Gastrocnemius medialis (tissue), 4 donors: ENCODE measurements around the gene PLEKHG1. TPM values are rescaled to one million over a fixed set of nuclear protein-coding genes. Genes with fewer than 3 reads are reported as not detected.

ENCODE experiments used
- ATAC-seq, 2 donors: fragments of 150-250 bp; one replicate each; pipeline ENCODE4 v1.9.1; 2016
- DNase-seq, 2 donors: peaks; one replicate each; pipeline ENCODE4 v3.0.0-alpha.2; 2019
- H3K27ac ChIP-seq, 4 donors: fragments of 200-600 bp; sonication (generic); 1 replicate in 1 of 4; 2 replicates in 3 of 4; pipeline ENCODE4 v1.5.1; 2016 to 2018; ENCODE audit warnings: mild to moderate bottlenecking in 2 of 4, moderate library complexity in 1 of 4
- H3K27me3 ChIP-seq, 3 donors: fragments of 200-600 bp; sonication (generic) in 2 of 3; 1 replicate in 1 of 3; 2 replicates in 2 of 3; pipeline versions ENCODE4 v1.5.1 to v1.6.0; 2016 to 2019; ENCODE audit warnings: mild to moderate bottlenecking in 1 of 3, moderate library complexity in 1 of 3
- H3K36me3 ChIP-seq, 2 donors: fragments of 200-600 bp; sonication (generic) in 1 of 2; one replicate each; pipeline ENCODE4 v1.5.1; 2017 to 2018
- H3K4me1 ChIP-seq, 2 donors: fragments of 200-600 bp; sonication (generic) in 1 of 2; one replicate each; pipeline ENCODE4 v1.5.1; 2016 to 2017; ENCODE audit warnings: mild to moderate bottlenecking in 2 of 2
- H3K4me3 ChIP-seq, 4 donors: fragments of 200-600 bp; sonication (generic) in 3 of 4; 1 replicate in 1 of 4; 2 replicates in 3 of 4; pipeline ENCODE4 v1.5.1; 2016 to 2019; ENCODE audit warnings: mild to moderate bottlenecking in 2 of 4
- H3K9me3 ChIP-seq, 3 donors: fragments of 200-600 bp; sonication (generic) in 2 of 3; 1 replicate in 1 of 3; 2 replicates in 2 of 3; pipeline ENCODE4 v1.5.1; 2016 to 2019
- POLR2A ChIP-seq, 2 donors: fragments of 450-650 bp; IDR thresholded peaks; one replicate each; pipeline ENCODE4 v1.6.1; 2017; ENCODE audit warnings: antibody characterized with exemption in 2 of 2, mild to moderate bottlenecking in 2 of 2, moderate library complexity in 2 of 2
- in situ Hi-C, 4 donors: fragments of 200-750 bp; cut with MboI; loops; one replicate each; pipeline versions ENCODE4 v1.15.0 to v1.8.0; 2017; ENCODE audit warnings: low sequenced_read_pairs in 4 of 4
- intact Hi-C: fragments of 100-400 bp; cut with DNase I; formaldehyde crosslinking; loops from one replicate; pipeline ENCODE4 v1.15.1; 2023; ENCODE audit warnings: low total_unique reads
- total RNA-seq, 4 donors: library from RNA; depleted of rRNA; stranded (reverse); fragments of >200 nt; gene quantifications; one replicate each; pipeline versions ENCODE4 v1.1.0 to v1.2.3, GENCODE V29; 2016
- TF ChIP-seq, protein P1 (sequence below), 5 experiments: fragments of 450-650 bp in 3 of 5; fragments of 200-600 bp in 2 of 5; sonication (generic) in 2 of 5; IDR thresholded peaks in 4 of 5; conservative IDR thresholded peaks in 1 of 5; 1 replicate in 4 of 5; 2 replicates in 1 of 5; pipeline ENCODE4 v1.5.1; 2016 to 2019; ENCODE audit warnings: antibody characterized with exemption in 5 of 5, mild to moderate bottlenecking in 3 of 5, moderate library complexity in 3 of 5

Gene PLEKHG1
- total RNA-seq, 4 donors from 2014 or later: 2.3 to 7.7 (median 4.4) TPM

DNA sequence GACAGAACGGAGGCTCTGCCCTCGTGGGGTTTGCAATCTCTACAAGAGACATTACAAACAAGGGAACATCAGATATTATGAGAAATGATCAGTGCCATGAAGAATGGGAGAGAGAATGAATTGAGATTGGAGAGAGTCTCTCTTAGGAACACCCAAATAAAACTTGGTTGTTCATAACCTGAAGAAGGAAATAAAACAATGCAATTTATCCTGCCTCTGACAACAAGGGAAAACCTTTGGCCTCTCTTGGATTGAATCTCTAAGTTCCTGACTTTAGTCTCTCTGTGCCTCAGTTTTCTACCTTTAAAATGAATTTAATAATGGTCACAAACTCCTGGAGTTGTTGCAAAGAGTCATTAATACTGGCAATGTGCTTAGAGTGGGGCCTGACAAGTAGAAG is 21.1 kb downstream of the PLEKHG1 start:
- no peak for DNase-seq
- Histone ChIP-seq H3K27me3 (no peaks in the 10 kb centered on the region), H3K9me3 (no peaks in the 10 kb centered on the region), H3K4me3 (no peak overlapping the region), H3K4me1 (peaks cover 0 to 3% of the 10 kb centered on the region in 2 donors), H3K36me3 (no peaks in the 10 kb centered on the region), H3K27ac (no peak overlapping the region)
- in situ Hi-C loops (no loop called here), intact Hi-C loops (no loop called here)
- TF ChIP-seq POLR2A (IDR thresholded peaks at IDR 0.05): no peak
- TF ChIP-seq, protein P1, sequence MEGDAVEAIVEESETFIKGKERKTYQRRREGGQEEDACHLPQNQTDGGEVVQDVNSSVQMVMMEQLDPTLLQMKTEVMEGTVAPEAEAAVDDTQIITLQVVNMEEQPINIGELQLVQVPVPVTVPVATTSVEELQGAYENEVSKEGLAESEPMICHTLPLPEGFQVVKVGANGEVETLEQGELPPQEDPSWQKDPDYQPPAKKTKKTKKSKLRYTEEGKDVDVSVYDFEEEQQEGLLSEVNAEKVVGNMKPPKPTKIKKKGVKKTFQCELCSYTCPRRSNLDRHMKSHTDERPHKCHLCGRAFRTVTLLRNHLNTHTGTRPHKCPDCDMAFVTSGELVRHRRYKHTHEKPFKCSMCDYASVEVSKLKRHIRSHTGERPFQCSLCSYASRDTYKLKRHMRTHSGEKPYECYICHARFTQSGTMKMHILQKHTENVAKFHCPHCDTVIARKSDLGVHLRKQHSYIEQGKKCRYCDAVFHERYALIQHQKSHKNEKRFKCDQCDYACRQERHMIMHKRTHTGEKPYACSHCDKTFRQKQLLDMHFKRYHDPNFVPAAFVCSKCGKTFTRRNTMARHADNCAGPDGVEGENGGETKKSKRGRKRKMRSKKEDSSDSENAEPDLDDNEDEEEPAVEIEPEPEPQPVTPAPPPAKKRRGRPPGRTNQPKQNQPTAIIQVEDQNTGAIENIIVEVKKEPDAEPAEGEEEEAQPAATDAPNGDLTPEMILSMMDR (IDR thresholded peaks at IDR 0.05 in 4 of 5, conservative IDR thresholded peaks at IDR 0.05 in 1 of 5): no peak
- no peak for ATAC-seq

DNA sequence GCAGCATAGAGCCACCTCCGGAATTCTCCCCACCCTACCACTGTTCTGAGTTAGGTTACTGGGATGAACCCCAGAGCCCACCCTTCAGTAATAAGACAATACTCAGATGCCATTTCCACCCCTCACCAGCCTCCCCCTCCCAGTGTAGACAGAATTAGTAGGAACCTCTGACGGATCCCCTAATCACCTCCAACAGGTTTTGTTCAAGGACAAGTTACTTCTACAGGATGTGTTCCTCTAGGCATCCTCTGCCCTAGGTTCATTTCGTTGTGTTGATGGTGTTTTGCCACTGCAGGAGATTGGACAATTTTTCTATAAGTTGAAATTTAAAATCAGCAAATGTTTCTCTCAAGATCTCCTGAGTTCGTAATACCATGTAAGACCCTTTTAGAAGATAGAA is 22.8 kb downstream of the PLEKHG1 start:
- DNase-seq: no peak
- H3K4me1 ChIP-seq: peaks cover 0 to 2% of the 10 kb centered on the region in 2 donors
- H3K27ac ChIP-seq: peak overlapping the region in 3 of 4 donors; percentile 5 to 43 (median 20)
- no peak for TF ChIP-seq POLR2A (IDR thresholded peaks at IDR 0.05)
- TF ChIP-seq, protein P1 (IDR thresholded peaks at IDR 0.05 in 4 of 5, conservative IDR thresholded peaks at IDR 0.05 in 1 of 5): no peak
- H3K9me3 ChIP-seq: no peaks in the 10 kb centered on the region
- no peaks in the 10 kb centered on the region for H3K27me3 ChIP-seq
- intact Hi-C loops: no loop called here
- H3K36me3 ChIP-seq: no peaks in the 10 kb centered on the region
- ATAC-seq: no peak
- in situ Hi-C loops: no loop called here
- no peak overlapping the region for H3K4me3 ChIP-seq

DNA sequence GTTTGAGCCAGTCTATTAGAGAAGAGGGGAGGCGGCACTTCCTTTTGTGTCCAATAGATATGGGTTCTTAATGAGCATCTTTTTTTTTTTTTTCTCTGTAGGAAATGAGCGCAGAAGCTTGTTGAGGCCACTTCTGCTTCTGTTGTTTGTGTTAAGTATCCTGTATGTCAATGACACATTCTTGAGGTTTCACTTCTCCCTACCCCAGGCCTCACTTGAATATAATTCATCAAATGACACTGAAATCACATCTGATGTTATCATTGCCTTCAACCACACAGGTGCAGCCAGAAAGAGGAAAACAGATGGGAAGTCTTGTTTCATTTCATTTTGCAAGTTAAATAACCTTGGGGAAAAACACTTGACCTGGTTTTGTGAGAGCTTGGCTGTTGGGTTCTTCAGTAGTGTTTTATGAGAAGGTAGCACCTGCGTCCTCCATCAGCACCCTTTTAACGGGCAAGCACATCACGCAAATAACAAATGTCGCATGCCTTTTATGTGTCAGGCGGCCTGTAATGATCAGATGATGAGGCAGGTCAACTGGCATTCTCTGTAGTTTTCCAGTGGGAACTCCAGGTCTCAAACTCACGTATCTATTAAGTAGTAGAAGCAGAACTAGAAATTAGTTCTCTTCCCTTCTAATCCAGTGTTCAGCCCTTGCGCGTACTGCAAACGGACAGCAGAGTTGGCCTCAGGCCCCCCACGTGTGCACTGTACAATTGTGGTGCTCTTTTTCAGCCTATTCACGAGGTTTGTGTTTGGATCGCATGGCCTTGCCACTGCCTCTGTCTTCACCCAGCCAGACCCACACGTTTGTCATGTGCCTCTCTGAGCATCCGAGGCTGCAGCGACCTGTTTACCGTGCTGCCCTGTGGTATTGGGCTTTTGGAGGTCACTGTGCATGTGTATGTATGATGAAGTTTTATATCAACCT is 23.5 kb downstream of the PLEKHG1 start:
- H3K36me3 ChIP-seq: no peaks in the 10 kb centered on the region
- no peak for TF ChIP-seq POLR2A (IDR thresholded peaks at IDR 0.05)
- TF ChIP-seq, protein P1 (IDR thresholded peaks at IDR 0.05 in 4 of 5, conservative IDR thresholded peaks at IDR 0.05 in 1 of 5): no peak
- intact Hi-C loops: no loop called here
- ATAC-seq (no peak), DNase-seq (no peak)
- in situ Hi-C loops: no loop called here
- H3K9me3 ChIP-seq: no peaks in the 10 kb centered on the region
- no peak overlapping the region for H3K4me3 ChIP-seq
- H3K27me3 ChIP-seq: no peaks in the 10 kb centered on the region
- no peaks in the 10 kb centered on the region for H3K4me1 ChIP-seq
- peak overlapping the region; percentile 5 to 43 (median 19) for H3K27ac ChIP-seq

DNA sequence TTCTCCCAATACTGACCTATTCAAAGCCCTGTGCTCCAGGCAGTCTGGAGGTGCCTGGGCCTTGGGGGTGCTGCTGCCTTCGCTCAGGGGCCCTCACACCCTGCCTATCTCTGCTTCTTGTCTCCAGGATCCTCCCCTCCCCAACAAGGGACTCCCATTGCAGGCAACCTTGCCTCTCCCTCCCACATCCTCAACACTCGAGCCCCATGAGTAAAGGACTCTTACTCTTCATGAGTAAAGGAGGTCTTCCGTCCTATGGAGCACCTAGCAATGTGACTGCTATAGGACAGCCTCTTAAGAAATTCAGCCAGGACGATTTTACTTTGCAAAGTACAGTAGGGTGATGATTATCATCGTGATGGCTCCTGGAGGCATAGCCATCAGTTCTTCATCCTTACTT is 24.5 kb downstream of the PLEKHG1 start:
- no peaks in the 10 kb centered on the region for H3K36me3 ChIP-seq
- no peak overlapping the region for H3K27ac ChIP-seq
- H3K27me3 ChIP-seq: no peaks in the 10 kb centered on the region
- H3K9me3 ChIP-seq: no peaks in the 10 kb centered on the region
- DNase-seq (no peak), ATAC-seq (no peak)
- in situ Hi-C loops (no loop called here), intact Hi-C loops (no loop called here)
- no peak overlapping the region for H3K4me3 ChIP-seq
- H3K4me1 ChIP-seq: no peaks in the 10 kb centered on the region
- TF ChIP-seq, protein P1 (IDR thresholded peaks at IDR 0.05 in 4 of 5, conservative IDR thresholded peaks at IDR 0.05 in 1 of 5): no peak
- no peak for TF ChIP-seq POLR2A (IDR thresholded peaks at IDR 0.05)
